Parathyroid adenoma (tissue), 2 donors: ENCODE results near the gene FGR.

ENCODE experiments used
- H2AFZ ChIP-seq: fragments of 300-600 bp; sonication (generic); one replicate; pipeline ENCODE4 v1.7.0; 2017; ENCODE audit warnings: antibody characterized with exemption, mild to moderate bottlenecking
- H3K27ac ChIP-seq: fragments of 300-600 bp; sonication (generic); one replicate; pipeline ENCODE4 v1.7.0; 2017
- H3K27me3 ChIP-seq: fragments of 300-600 bp; sonication (generic); one replicate; pipeline ENCODE4 v1.7.0; 2017; ENCODE audit warnings: low read length; ENCODE audit not compliant: control insufficient read depth, insufficient read depth
- H3K36me3 ChIP-seq: fragments of 300-600 bp; sonication (generic); one replicate; pipeline ENCODE4 v1.7.0; 2017; ENCODE audit warnings: low read length; ENCODE audit not compliant: control insufficient read depth, insufficient read depth
- H3K4me1 ChIP-seq: fragments of 300-600 bp; sonication (generic); one replicate; pipeline ENCODE4 v1.7.0; 2017; ENCODE audit warnings: control low read depth
- H3K4me2 ChIP-seq: fragments of 300-600 bp; sonication (generic); one replicate; pipeline ENCODE4 v1.7.0; 2017; ENCODE audit warnings: low read length
- H3K4me3 ChIP-seq: fragments of 300-600 bp; sonication (generic); one replicate; pipeline ENCODE4 v1.7.0; 2017; ENCODE audit warnings: low read depth, low read length
- H3K79me2 ChIP-seq: fragments of 300-600 bp; sonication (generic); one replicate; pipeline ENCODE4 v1.7.0; 2017; ENCODE audit warnings: control low read depth
- H3K9ac ChIP-seq: fragments of 300-600 bp; sonication (generic); one replicate; pipeline ENCODE4 v1.7.0; 2017; ENCODE audit warnings: mild to moderate bottlenecking
- H3K9me3 ChIP-seq: fragments of 300-600 bp; sonication (generic); one replicate; pipeline ENCODE4 v1.7.0; 2017; ENCODE audit warnings: low read length; ENCODE audit not compliant: control insufficient read depth
- CTCF ChIP-seq: fragments of 300-600 bp; sonication (generic); IDR thresholded peaks from one replicate; pipeline ENCODE4 v1.7.0; 2017; ENCODE audit warnings: antibody characterized with exemption, mild to moderate bottlenecking
- donor health status: primary hyperparathyroidism.

The FGR gene

GRCh38 chr1:27598295-27598687, 36.7 kb downstream of the FGR start:
- Histone ChIP-seq H3K79me2 (peaks cover 31% of the 10 kb centered on the region), H3K9ac (no peak overlapping the region), H3K4me3 (no peak overlapping the region)

GRCh38 chr1:27597516-27598294, 37.3 kb downstream of the FGR start:
- Histone ChIP-seq H2AFZ (no peak overlapping the region), H3K27me3 (no peaks in the 10 kb centered on the region), H3K27ac (no peak overlapping the region), H3K4me3 (no peak overlapping the region), H3K9ac (no peak overlapping the region), H3K4me1 (no peaks in the 10 kb centered on the region), H3K9me3 (no peaks in the 10 kb centered on the region), H3K79me2 (peaks cover 31% of the 10 kb centered on the region), H3K36me3 (no peaks in the 10 kb centered on the region), H3K4me2 (no peak overlapping the region)
- TF ChIP-seq CTCF = no peak

More at GRCh38 chr1:27598295-27598687, 36.7 kb downstream of the FGR start:
- no peaks in the 10 kb centered on the region for H3K9me3 ChIP-seq
- no peaks in the 10 kb centered on the region for H3K4me1 ChIP-seq
- no peak overlapping the region for H2AFZ ChIP-seq
- no peak for TF ChIP-seq CTCF
- H3K27me3 ChIP-seq = no peaks in the 10 kb centered on the region
- H3K27ac ChIP-seq = no peak overlapping the region
- no peaks in the 10 kb centered on the region for H3K36me3 ChIP-seq
- H3K4me2 ChIP-seq = no peak overlapping the region

- H3K27ac ChIP-seq = no peak overlapping the region
- no peak overlapping the region for H3K4me3 ChIP-seq
- H2AFZ ChIP-seq = no peak overlapping the region
- peaks cover 32% of the 10 kb centered on the region for H3K79me2 ChIP-seq
- H3K9ac ChIP-seq = no peak overlapping the region
- no peak overlapping the region for H3K4me2 ChIP-seq
- no peaks in the 10 kb centered on the region for H3K27me3 ChIP-seq
- no peaks in the 10 kb centered on the region for H3K9me3 ChIP-seq
- no peaks in the 10 kb centered on the region for H3K36me3 ChIP-seq
- no peak for TF ChIP-seq CTCF
- H3K4me1 ChIP-seq = no peaks in the 10 kb centered on the region
Measured at GRCh38 chr1:27596986-27597385, 38.0 kb downstream of the FGR start.

GRCh38 chr1:27596261-27596660, 38.7 kb downstream of the FGR start:
- Histone ChIP-seq H3K79me2 (peaks cover 33% of the 10 kb centered on the region), H3K4me3 (no peak overlapping the region), H3K27me3 (no peaks in the 10 kb centered on the region), H3K9ac (no peak overlapping the region), H3K27ac (no peak overlapping the region), H3K4me2 (no peak overlapping the region), H3K4me1 (no peaks in the 10 kb centered on the region), H3K9me3 (no peaks in the 10 kb centered on the region), H2AFZ (no peak overlapping the region), H3K36me3 (no peaks in the 10 kb centered on the region)
- TF ChIP-seq CTCF = no peak

DNA sequence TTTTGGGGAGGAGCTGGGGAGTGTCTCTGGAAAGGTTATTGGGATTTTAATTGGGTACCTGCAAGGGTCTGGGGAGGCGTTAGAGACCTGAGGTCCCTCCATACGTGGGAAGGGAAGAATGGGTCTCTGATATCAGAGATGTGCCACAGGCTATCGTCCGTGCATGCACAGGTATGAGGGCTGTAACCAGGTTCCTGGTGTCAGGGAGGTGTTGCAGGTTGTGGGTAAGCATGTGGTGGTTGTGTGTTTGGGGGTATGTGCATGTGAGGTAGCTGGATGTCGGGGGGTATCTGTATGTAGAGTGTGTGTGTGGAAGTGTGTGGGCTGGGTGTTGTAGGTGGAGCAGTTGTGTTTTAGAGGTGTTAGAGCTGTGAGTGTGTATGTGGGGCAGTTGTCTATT, 39.4 kb downstream of the FGR start:
- Histone ChIP-seq H3K4me3 (no peak overlapping the region), H3K36me3 (no peaks in the 10 kb centered on the region), H3K79me2 (peaks cover 36% of the 10 kb centered on the region), H3K4me2 (no peak overlapping the region), H3K27me3 (no peaks in the 10 kb centered on the region), H3K9me3 (no peaks in the 10 kb centered on the region), H2AFZ (no peak overlapping the region), H3K9ac (no peak overlapping the region), H3K4me1 (peaks cover 1% of the 10 kb centered on the region), H3K27ac (no peak overlapping the region)
- TF ChIP-seq CTCF = no peak
